GM19455 (cell line): ENCODE measurements around the gene NHLRC2.
"Not testable (repeated sequence)": the region's sequence is repeated elsewhere in the genome, so short reads cannot be mapped to it uniquely, and the experiment has no call there.

Source experiments
- ATAC-seq: cut with Tn5 transposase; IDR thresholded peaks from one replicate; pipeline ENCODE4 v1.9.1; 2021; ENCODE audit not compliant: unreplicated experiment

NHLRC2 gene

GRCh38 chr10:113937756-113938155, 83.3 kb downstream of the NHLRC2 start:
- no peak for ATAC-seq

- ATAC-seq, result no peak
These were observed 84.9 kb downstream of the NHLRC2 start for GRCh38 chr10:113939212-113939860.

- no peak for ATAC-seq
These were observed 86.7 kb downstream of the NHLRC2 start for GRCh38 chr10:113941140-113941539.

GRCh38 chr10:113943196-113943595, 88.7 kb downstream of the NHLRC2 start:
- not testable (repeated sequence) for ATAC-seq

- no peak for ATAC-seq
These were observed 90.7 kb downstream of the NHLRC2 start for GRCh38 chr10:113945075-113945686.

- ATAC-seq, result no peak
These were observed 91.2 kb downstream of the NHLRC2 start for GRCh38 chr10:113945687-113946085.

GRCh38 chr10:113947184-113948041, 93.0 kb downstream of the NHLRC2 start:
- no peak for ATAC-seq

GRCh38 chr10:113948048-113948447, 93.6 kb downstream of the NHLRC2 start:
- ATAC-seq, result no peak

GRCh38 chr10:113950268-113950667, 95.8 kb downstream of the NHLRC2 start:
- ATAC-seq, result no peak

- ATAC-seq, result no peak
These were observed 99.2 kb downstream of the NHLRC2 start for GRCh38 chr10:113953505-113954272.

GRCh38 chr10:113954409-113954808, 99.9 kb downstream of the NHLRC2 start:
- ATAC-seq, result no peak

- no peak for ATAC-seq
These were observed 102.6 kb downstream of the NHLRC2 start for GRCh38 chr10:113957013-113957412.

GRCh38 chr10:113958631-113959382, 104.3 kb downstream of the NHLRC2 start:
- ATAC-seq, result no peak

- peak; percentile 52 for ATAC-seq
These were observed 104.9 kb downstream of the NHLRC2 start for GRCh38 chr10:113959383-113959760.

- no peak for ATAC-seq
These were observed 106.2 kb downstream of the NHLRC2 start for GRCh38 chr10:113960617-113961181.

GRCh38 chr10:113961182-113962031, 106.9 kb downstream of the NHLRC2 start:
- ATAC-seq, result peak; percentile 63

GRCh38 chr10:113965077-113965476, 110.6 kb downstream of the NHLRC2 start:
- ATAC-seq, result no peak

- ATAC-seq, result no peak
These were observed 111.2 kb downstream of the NHLRC2 start for GRCh38 chr10:113965683-113966082.
